ENCODE results near the gene KCNAB2.

DNA sequence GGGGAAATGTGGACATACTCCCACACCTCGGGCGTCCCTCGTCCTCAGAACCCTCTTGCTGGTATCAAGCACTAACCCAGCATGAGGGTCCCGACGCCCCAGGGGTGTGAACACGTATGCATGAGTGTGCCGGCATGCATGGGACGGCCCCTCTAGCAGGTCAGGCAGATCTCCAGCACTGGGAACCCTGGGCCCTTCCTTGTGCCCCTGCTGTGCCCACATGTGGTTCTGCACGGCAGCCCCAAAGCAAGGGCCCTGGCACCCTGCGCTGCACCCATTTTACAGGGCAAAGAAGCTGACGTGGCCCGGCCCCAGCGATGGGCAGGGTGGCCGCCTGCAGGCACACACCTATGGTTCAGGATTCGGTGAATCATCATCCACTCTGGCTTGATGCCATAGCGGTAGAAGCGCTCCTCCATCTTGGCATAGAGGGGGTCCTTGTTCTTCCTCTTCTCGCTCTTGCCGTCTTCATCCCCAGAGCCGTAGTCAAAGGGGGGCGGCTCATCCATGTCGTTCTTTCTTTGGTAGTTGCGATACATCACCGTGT, 100.2 kb downstream of the KCNAB2 start:
- no peak for TF ChIP-seq CTCF (IDR thresholded peaks at IDR 0.05)
- no peak for TF ChIP-seq EZH2 (IDR thresholded peaks at IDR 0.05)
